ENCODE measurements around the gene PRR12.

DNA sequence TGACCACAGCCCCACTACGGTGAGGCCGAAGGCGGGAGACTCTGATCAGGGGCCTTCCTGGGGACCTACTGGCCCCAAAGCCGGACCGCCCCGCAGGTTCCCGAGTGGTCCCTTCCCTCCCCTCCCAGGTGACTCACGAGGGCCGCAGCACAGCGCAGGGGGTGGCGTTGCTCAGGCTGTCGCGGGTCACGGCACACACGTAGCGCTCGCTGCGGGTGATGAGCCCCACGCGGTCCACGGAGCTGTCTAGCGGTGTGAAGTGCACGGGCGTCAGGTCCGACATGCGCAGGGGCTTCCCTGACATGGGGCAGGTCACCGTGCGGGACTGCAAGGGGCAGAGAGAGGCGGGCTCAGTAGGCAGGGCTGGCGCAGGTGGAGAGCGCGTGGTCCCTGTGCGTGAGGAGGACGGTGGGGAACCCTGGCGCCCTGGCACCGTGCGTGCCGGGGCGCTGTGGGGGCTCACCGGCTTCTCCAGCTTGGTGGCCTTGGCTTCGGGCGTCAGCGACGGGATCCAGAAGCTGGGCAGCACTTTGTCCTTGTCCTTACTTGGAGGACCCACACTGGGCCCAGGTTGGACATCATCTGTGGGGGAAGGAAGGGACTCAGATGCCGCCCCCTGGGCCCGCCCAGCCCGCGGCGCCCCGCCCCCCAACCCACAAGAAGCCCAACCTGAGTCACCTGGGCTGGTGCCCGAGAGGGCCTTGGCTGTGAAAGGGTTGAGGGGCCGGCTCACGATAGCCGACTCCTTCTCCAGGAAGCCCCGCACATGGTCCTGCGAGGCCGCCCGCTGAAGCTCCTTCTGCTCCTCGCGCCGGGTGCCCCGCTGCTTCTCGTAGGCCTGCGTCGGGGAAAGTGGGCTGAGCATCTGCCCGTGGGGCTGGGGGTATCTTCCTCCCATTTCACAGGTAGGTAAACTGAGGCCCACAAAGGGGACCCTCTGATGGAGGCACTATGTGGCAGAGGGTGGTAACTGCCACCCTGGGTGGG, 34.3 kb upstream of the PRR12 start:
- TF ChIP-seq, protein P1, sequence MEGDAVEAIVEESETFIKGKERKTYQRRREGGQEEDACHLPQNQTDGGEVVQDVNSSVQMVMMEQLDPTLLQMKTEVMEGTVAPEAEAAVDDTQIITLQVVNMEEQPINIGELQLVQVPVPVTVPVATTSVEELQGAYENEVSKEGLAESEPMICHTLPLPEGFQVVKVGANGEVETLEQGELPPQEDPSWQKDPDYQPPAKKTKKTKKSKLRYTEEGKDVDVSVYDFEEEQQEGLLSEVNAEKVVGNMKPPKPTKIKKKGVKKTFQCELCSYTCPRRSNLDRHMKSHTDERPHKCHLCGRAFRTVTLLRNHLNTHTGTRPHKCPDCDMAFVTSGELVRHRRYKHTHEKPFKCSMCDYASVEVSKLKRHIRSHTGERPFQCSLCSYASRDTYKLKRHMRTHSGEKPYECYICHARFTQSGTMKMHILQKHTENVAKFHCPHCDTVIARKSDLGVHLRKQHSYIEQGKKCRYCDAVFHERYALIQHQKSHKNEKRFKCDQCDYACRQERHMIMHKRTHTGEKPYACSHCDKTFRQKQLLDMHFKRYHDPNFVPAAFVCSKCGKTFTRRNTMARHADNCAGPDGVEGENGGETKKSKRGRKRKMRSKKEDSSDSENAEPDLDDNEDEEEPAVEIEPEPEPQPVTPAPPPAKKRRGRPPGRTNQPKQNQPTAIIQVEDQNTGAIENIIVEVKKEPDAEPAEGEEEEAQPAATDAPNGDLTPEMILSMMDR (IDR thresholded peaks at IDR 0.05), result no peak
- TF ChIP-seq POLR2A (IDR thresholded peaks at IDR 0.05), result no peak
- no peak for TF ChIP-seq POLR2AphosphoS5 (IDR thresholded peaks at IDR 0.05; ENCODE audit: insufficient read depth in 1 of 2, low read depth in 1 of 2)

Data from vagina (tissue), 2 donors.